Limb (tissue), 2 donors: ENCODE data around the gene TACC2.
"Not testable (repeated sequence)": the region's sequence is repeated elsewhere in the genome, so short reads cannot be mapped to it uniquely, and the experiment has no call there.

ENCODE experiments used
- DNase-seq, 2 donors: peaks; one replicate each; pipeline ENCODE4 v3.0.0-alpha.2; 2016; ENCODE audit errors: extremely low spot score in 2 of 2

Gene TACC2

GRCh38 chr10:122188706-122189105, 199.7 kb downstream of the TACC2 start:
- no peak for DNase-seq

GRCh38 chr10:122189185-122189584, 200.2 kb downstream of the TACC2 start:
- no peak for DNase-seq

DNA sequence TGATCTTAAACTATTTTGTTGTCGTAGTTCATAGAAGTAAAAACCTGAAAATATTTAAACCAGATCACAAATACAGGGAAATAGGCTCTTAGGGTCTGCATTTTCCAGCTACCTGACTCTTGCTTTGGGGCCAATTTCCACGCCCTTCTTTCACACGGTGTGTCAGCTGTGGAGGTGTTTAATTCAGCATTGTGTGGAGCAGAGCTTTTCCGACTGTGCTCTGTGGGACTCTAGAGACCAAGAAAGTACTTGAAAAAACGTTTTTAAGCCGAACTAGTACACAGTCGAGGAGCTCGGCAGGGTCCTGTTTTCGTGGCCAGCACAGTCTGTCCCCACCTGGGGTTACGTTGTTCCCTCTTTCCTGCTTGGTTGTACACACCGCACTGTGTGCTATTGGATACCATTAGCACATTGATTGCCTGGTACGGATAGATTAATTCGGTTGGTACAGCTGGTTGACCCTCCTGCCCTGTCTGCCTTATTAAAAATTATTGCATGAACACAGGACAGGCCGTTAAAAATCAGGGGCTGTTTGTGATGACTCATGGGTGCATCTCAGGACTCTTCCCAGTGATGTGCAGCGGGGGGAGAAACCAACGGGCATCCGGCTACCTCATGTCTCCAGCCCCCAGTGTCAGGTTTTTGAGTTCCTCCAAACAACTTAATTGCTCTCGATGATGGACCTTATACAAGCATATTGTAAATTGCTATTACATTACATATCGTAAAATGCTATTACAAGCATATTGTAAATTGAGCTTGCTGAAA, 201.4 kb downstream of the TACC2 start:
- no peak for DNase-seq

DNA sequence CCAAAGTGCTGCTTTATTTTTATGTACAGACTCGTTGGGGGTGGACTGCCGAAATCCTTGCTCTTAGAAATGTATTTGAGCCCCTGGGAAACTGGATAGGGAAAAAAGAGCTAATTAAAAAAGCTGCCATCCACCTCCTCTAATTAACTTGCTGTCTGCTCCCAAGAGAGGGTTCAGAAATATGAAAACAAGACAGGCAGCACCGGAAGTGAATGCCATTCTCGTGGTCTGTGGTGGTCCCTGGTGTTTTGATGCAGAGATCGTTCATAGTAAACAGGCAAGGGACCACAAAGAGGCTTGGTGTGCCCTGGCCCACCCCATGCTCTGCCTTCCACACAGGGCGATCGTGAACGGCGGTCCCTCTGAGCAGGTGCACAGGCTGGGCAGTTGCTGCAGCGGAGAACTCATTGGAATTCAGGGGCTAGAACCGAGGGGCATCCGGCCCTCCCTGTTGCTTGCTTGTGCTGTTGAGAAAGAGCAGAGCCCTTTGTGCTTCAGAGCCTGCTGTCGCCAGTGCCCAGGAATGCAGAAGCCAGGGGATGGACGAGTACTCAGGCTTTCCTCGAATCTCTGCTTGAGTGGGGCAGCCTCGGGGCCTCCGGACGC, 203.1 kb downstream of the TACC2 start:
- DNase-seq, result peak in 1 of 2 donors; percentile 55

- DNase-seq, result no peak
Measured at GRCh38 chr10:122194251-122194650, 205.3 kb downstream of the TACC2 start.

DNA sequence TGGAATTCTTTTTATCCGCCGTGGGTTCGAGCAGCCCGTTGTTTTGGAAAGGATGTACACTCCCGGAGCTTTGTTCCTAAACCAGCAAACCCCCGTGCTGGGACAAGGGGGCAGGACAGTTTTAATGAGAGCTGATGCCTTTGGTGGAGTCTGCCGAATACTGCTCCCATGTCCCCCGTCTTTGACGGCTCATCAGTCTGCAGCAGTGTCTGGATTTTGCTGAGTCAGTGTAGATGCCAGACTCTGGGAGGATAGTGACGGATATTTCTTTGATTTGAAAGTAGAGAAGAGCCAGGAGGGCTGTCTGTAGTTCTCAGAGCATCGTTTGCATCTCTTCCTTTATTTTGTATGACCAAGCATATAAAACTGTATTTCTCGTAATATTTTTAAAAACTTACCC, 207.3 kb downstream of the TACC2 start:
- DNase-seq, result no peak

- no peak for DNase-seq
Measured at GRCh38 chr10:122197611-122198222, 208.8 kb downstream of the TACC2 start.

GRCh38 chr10:122198631-122199030, 209.7 kb downstream of the TACC2 start:
- no peak for DNase-seq

GRCh38 chr10:122199070-122199469, 210.1 kb downstream of the TACC2 start:
- no peak for DNase-seq

DNA sequence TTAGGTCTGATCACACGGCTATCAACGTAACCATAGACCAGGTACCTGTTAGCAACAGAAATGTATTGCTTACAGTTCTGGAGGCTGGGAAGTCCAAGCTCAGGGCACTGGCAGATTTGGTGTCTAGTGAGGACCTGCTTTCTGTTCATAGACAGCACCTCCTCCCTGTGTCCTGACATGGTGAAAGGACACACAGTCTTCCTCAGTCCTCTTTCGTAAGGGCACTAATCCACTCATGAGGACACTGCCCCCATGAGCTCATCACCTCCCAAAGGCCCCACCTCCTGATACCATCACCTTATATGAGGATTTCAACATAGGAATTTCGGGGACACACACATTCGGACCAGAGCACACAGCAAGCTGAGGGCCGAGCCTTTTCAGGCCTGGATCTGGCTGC, 210.7 kb downstream of the TACC2 start:
- no peak for DNase-seq

DNA sequence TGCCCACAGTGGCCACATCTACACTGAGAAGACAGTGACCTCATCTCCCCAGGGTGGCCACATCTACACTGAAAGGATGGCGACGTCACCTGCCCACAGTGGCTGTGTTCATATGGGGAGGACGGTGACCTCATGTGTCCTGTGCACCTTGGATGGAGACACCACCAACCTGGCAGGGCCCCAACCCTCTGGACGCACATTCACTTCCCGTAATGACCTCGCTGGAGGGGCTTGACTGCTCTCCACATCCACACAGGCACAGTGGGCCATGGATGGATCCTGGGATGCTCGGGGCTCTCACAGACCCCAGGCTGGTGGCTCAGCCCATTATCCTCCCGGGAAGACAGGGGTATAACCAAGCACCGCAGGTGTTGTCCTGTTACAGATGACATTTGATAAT, 212.4 kb downstream of the TACC2 start:
- no peak for DNase-seq

- not testable (repeated sequence) for DNase-seq
Measured at GRCh38 chr10:122203180-122203579, 214.2 kb downstream of the TACC2 start.

- DNase-seq, result no peak
Measured at GRCh38 chr10:122204691-122205489, 215.9 kb downstream of the TACC2 start.

DNA sequence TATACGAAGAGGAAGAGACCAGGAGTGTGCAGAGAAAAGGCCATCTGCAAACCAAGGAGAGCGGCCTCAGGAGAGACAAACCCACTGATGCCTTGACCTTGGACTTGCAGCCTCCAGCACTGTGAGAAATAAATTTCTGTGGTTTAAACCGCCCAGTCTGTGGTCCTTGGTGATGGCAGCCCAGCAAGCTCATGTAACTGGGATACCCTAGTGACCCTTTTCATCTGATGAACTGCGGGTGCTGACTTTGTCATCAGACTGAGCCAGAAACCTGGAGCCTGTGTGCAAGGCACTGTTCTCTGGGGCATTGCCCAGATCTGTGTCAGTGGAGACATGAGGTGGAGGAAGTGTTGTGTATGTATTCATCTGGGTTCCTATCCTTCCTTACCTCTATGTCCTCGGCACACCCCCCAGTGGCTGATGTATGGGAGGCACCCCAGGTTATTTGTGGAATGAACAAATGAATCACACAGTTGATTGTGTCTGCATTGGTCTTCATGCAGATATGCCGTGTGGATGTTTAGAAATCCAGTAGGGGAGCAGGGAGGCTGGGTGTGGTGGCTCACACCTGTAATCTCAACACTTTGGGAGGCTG, 217.6 kb downstream of the TACC2 start:
- DNase-seq, result no peak

- no peak for DNase-seq
Measured at GRCh38 chr10:122207163-122207562, 218.2 kb downstream of the TACC2 start.

- DNase-seq, result no peak
Measured at GRCh38 chr10:122207596-122207995, 218.6 kb downstream of the TACC2 start.

GRCh38 chr10:122208571-122209430, 219.8 kb downstream of the TACC2 start:
- no peak for DNase-seq

GRCh38 chr10:122210481-122211265, 221.7 kb downstream of the TACC2 start:
- DNase-seq, result no peak

GRCh38 chr10:122213364-122213763, 224.4 kb downstream of the TACC2 start:
- no peak for DNase-seq

DNA sequence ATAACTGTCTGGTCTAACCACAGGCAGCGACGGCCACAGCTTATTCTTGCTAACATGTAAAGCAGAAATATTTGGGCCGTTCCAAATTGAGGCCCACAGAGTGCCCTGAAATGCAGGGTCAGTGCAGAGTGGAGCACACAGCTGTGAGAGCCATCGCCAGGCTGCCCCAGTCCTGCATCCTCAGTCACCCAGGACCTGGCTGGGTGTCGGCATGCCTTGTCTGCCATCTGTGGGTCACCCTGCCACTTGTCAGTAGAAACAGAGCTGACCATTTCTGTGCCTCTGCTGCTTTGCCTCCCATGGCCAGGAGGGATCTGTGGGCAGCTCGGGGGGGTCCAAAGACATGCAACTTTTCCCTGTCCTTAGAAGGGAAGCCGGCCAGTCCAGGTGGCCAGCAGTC, 224.8 kb downstream of the TACC2 start:
- DNase-seq, result no peak
